Measurements from ENCODE around the gene CALHM1. TPM values are rescaled to one million over a fixed set of nuclear protein-coding genes. Genes with fewer than 3 reads are reported as not detected.
"Not testable (repeated sequence)": the region's sequence is repeated elsewhere in the genome, so short reads cannot be mapped to it uniquely, and the experiment has no call there.

CALHM1 gene
- total and polyA plus RNA-seq, 8 donors: 0.16 TPM; not detected in 7

GRCh38 chr10:103417601-103418000 lies 41.1 kb downstream of the CALHM1 start:
- WGBS, 2 donors: 82 to 87% methylated on average over 5 of the region's 5 CpGs
- Histone ChIP-seq H3K27ac (no peak overlapping the region), H3K36me3 (peaks cover 2 to 86% (median 55%) of the 10 kb centered on the region in 3 donors), H3K27me3 (no peaks in the 10 kb centered on the region), H3K4me3 (no peak overlapping the region), H3K9me3 (no peaks in the 10 kb centered on the region), H3K4me1 (no peaks in the 10 kb centered on the region)
- FAIRE-seq: no peak
- no peak for TF ChIP-seq CTCF (IDR thresholded peaks at IDR 0.05)
- intact Hi-C loops (cut with DNase I): loop anchor here in 2 of 3 donors (5.0 to 10.0 kb wide), 4 partner anchors 65 to 277 kb away; no protein-coding TSS in a partner anchor
- DNase-seq: no peak
- no peak for ATAC-seq

GRCh38 chr10:103417148-103417469 lies 41.6 kb downstream of the CALHM1 start:
- not testable (repeated sequence) for H3K27ac ChIP-seq, H3K9me3 ChIP-seq, H3K4me1 ChIP-seq, H3K4me3 ChIP-seq, DNase-seq, FAIRE-seq, H3K27me3 ChIP-seq, ATAC-seq
- H3K36me3 ChIP-seq: peaks cover 2 to 84% (median 53%) of the 10 kb centered on the region in 3 donors
- intact Hi-C loops (cut with DNase I): loop anchor here in 2 of 3 donors (5.0 to 10.0 kb wide), 4 partner anchors 65 to 278 kb away; no protein-coding TSS in a partner anchor
- 76 to 86% methylated on average over 5 of the region's 5 CpGs for WGBS, 2 donors

GRCh38 chr10:103416436-103417147 lies 42.1 kb downstream of the CALHM1 start:
- ATAC-seq: peak in 3 of 4 donors; percentile 81 to 87 (median 81)
- H3K27ac ChIP-seq: no peak overlapping the region
- no peak for FAIRE-seq
- H3K27me3 ChIP-seq: no peaks in the 10 kb centered on the region
- 42% methylated on average over 8 of the region's 8 CpGs for WGBS, 2 donors
- H3K9me3 ChIP-seq: no peaks in the 10 kb centered on the region
- no peak overlapping the region for H3K4me3 ChIP-seq
- peaks cover 2 to 88% (median 56%) of the 10 kb centered on the region in 3 donors for H3K36me3 ChIP-seq
- no peaks in the 10 kb centered on the region for H3K4me1 ChIP-seq
- TF ChIP-seq CTCF (IDR thresholded peaks at IDR 0.05): peak; percentile 22 to 49 (median 32)
- peak in 4 of 6 donors; percentile 37 to 62 (median 52) for DNase-seq
- intact Hi-C loops (cut with DNase I): loop anchor here in 2 of 3 donors (5.0 to 10.0 kb wide), 4 partner anchors 66 to 278 kb away; no protein-coding TSS in a partner anchor

GRCh38 chr10:103415581-103415980 lies 43.1 kb downstream of the CALHM1 start:
- no peak for FAIRE-seq
- ATAC-seq: no peak

GRCh38 chr10:103413564-103413963 lies 45.1 kb downstream of the CALHM1 start:
- WGBS, 2 donors: 54 to 55% methylated on average over 2 of the region's 2 CpGs
- H3K4me1 ChIP-seq: no peaks in the 10 kb centered on the region
- no peaks in the 10 kb centered on the region for H3K9me3 ChIP-seq
- DNase-seq (no peak), FAIRE-seq (no peak), ATAC-seq (no peak)
- no peak for TF ChIP-seq CTCF (IDR thresholded peaks at IDR 0.05)
- no peak overlapping the region for H3K27ac ChIP-seq
- H3K36me3 ChIP-seq: peaks cover 0 to 86% (median 49%) of the 10 kb centered on the region in 3 donors
- H3K27me3 ChIP-seq: no peaks in the 10 kb centered on the region
- no peak overlapping the region for H3K4me3 ChIP-seq
- intact Hi-C loops (cut with DNase I): loop anchor here in 2 of 3 donors (5.0 to 10.0 kb wide), 3 partner anchors 64 to 281 kb away; partner anchors contain the start of gene CALHM3 (in 1 of the 2)

More at GRCh38 chr10:103415581-103415980, 43.1 kb downstream of the CALHM1 start:
- no peaks in the 10 kb centered on the region for H3K9me3 ChIP-seq
- intact Hi-C loops (cut with DNase I): loop anchor here in 2 of 3 donors (5.0 to 10.0 kb wide), 4 partner anchors 67 to 279 kb away; no protein-coding TSS in a partner anchor
- no peak for DNase-seq
- no peaks in the 10 kb centered on the region for H3K4me1 ChIP-seq
- H3K27me3 ChIP-seq: no peaks in the 10 kb centered on the region
- H3K4me3 ChIP-seq: no peak overlapping the region
- H3K27ac ChIP-seq: no peak overlapping the region
- TF ChIP-seq CTCF (IDR thresholded peaks at IDR 0.05): no peak
- WGBS, 2 donors: 71 to 77% methylated on average over 8 of the region's 8 CpGs
- peaks cover 2 to 86% (median 59%) of the 10 kb centered on the region in 3 donors for H3K36me3 ChIP-seq

Other genes with a start within 250 kb of the CALHM1 start
- gene RPEL1, start 213.0 kb downstream of the CALHM1 start, total RNA-seq: not detected
- not detected for gene RPEL1, start 213.0 kb downstream of the CALHM1 start, polyA plus RNA-seq
- 1 to 10 TPM in 3 of 6 donors, under 1 TPM in 3; 0.32 to 2.9 (median 1.1) TPM for gene INA, start 181.8 kb downstream of the CALHM1 start, total RNA-seq
- 10 to 100 TPM in 1 of 2 donors, 1 to 10 TPM in 1; 3.2 to 13.1 TPM for gene INA, start 181.8 kb downstream of the CALHM1 start, polyA plus RNA-seq
- gene PCGF6, start 107.8 kb downstream of the CALHM1 start, total RNA-seq: 1 to 10 TPM; 4.6 to 6.7 (median 5.2) TPM
- gene PCGF6, start 107.8 kb downstream of the CALHM1 start, polyA plus RNA-seq: 1 to 10 TPM; 3.8 to 5.3 TPM
- gene TAF5, start 90.9 kb downstream of the CALHM1 start, total RNA-seq: 1 to 10 TPM; 1.4 to 2.6 (median 1.9) TPM
- 1 to 10 TPM; 1.3 to 1.9 TPM for gene TAF5, start 90.9 kb downstream of the CALHM1 start, polyA plus RNA-seq
- gene ATP5MK, start 62.4 kb downstream of the CALHM1 start, total RNA-seq: 100 to 1,000 TPM; 113 to 150 (median 132) TPM
- 100 to 1,000 TPM; 376 to 488 TPM for gene ATP5MK, start 62.4 kb downstream of the CALHM1 start, polyA plus RNA-seq
- gene PDCD11, start 62.3 kb downstream of the CALHM1 start, total RNA-seq: 10 to 100 TPM; 11.3 to 17.3 (median 15.9) TPM
- 10 to 100 TPM; 18.2 to 27.4 TPM for gene PDCD11, start 62.3 kb downstream of the CALHM1 start, polyA plus RNA-seq
- gene CALHM2, start 6.5 kb downstream of the CALHM1 start, total RNA-seq: 10 to 100 TPM in 1 of 6 donors, 1 to 10 TPM in 5; 1.1 to 14.0 (median 4.1) TPM
- gene CALHM2, start 6.5 kb downstream of the CALHM1 start, polyA plus RNA-seq: 1 to 10 TPM; 7.0 to 7.7 TPM
- gene CALHM3, start 20.3 kb upstream of the CALHM1 start, total RNA-seq: under 1 TPM; 0.08 to 0.58 (median 0.17) TPM
- 1 to 10 TPM in 1 of 2 donors, under 1 TPM in 1; 0.11 to 1.5 TPM for gene CALHM3, start 20.3 kb upstream of the CALHM1 start, polyA plus RNA-seq
- gene NEURL1, start 34.8 kb upstream of the CALHM1 start, total RNA-seq: 10 to 100 TPM; 11.0 to 19.2 (median 17.6) TPM
- gene NEURL1, start 34.8 kb upstream of the CALHM1 start, polyA plus RNA-seq: 10 to 100 TPM; 36.3 to 69.9 TPM